GM12892 (cell line): ENCODE measurements around the gene UFD1.

Experiments used
- DNase-seq: peaks from one replicate; pipeline ENCODE4 v3.0.0; 2011; ENCODE audit not compliant: insufficient read length
- FAIRE-seq: peaks from 2 replicates; lab custom pipeline; 2011; peaks lifted over from hg19 to GRCh38; lab: Jason Lieb, UNC
- POLR2A ChIP-seq: IDR thresholded peaks from 2 replicates; pipeline ENCODE4 v1.6.1; 2011; ENCODE audit warnings: low read depth, low read length, control low read depth
- POLR2AphosphoS5 ChIP-seq: IDR thresholded peaks from 2 replicates; pipeline ENCODE4 v1.6.1; 2011; ENCODE audit warnings: low read depth, low read length, control low read depth
- TAF1 ChIP-seq: IDR thresholded peaks from 2 replicates; pipeline ENCODE4 v1.6.1; 2011; ENCODE audit warnings: low read depth, mild to moderate bottlenecking, control low read depth, low read length, borderline replicate concordance

UFD1 gene

GRCh38 chr22:19510919-19511341 lies 31.9 kb upstream of the UFD1 start:
- FAIRE-seq (no peak), DNase-seq (no peak)
- TF ChIP-seq POLR2A (no peak), TAF1 (no peak), POLR2AphosphoS5 (no peak)

DNA sequence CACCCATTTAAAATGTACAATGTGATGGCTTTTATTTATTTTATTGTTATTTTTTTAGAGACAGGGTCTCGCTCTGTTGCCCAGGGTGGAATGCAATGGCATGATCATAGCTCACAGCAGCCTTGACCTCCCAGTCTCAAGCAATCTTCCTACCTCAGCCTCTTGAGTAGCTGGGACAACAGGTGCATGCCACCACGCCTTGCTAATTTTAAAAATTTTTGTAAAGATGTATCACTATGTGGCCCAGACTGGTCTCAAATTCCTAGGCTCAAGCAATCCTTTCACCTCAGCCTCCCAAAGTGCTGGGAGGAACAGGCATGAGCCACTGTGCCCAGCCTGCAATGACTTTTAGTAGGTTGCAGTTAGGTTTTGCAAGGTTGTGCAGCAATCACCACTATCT lies 30.9 kb upstream of the UFD1 start:
- FAIRE-seq = no peak
- TF ChIP-seq TAF1 (no peak), POLR2A (no peak), POLR2AphosphoS5 (no peak)
- no peak for DNase-seq

GRCh38 chr22:19509191-19509590 lies 30.2 kb upstream of the UFD1 start:
- FAIRE-seq (no peak), DNase-seq (no peak)
- no peak for TF ChIP-seq POLR2A
- no peak for TF ChIP-seq POLR2AphosphoS5

DNA sequence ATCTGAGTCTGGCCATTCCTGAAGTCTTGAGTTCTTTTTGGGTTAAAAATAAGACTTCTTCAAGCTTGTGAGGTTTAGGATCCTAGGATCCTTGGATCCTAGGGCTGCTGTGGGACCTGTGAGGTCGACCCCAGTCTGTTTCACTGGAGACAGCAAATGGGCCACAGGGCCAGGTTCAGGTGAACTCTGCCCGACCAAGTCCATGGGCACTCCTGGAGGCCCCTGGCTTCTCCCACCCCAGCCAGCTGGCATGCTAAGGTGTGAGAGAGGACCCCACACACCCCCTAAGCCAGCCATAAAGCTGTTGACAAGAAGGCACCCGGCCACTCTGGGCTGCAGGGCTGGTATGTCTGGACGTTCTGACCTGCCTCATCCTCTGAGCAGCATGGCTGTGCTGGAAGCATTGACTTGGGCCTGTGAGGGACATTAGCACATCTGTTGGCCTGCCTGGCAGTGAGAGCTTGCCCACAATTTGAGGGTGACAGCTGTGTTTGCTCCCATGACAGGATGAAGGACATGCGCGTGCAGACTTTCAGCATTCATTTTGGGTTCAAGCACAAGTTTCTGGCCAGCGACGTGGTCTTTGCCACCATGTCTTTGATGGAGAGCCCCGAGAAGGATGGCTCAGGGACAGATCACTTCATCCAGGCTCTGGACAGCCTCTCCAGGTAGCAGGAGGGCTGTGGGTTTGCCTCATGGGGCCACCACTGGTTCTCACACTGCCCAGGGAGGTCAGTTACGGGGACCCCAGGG lies 29.2 kb upstream of the UFD1 start:
- TF ChIP-seq POLR2A (no peak), TAF1 (no peak), POLR2AphosphoS5 (no peak)
- FAIRE-seq (no peak), DNase-seq (no peak)

GRCh38 chr22:19507534-19507861 lies 28.5 kb upstream of the UFD1 start:
- FAIRE-seq (no peak), DNase-seq (no peak)
- TF ChIP-seq TAF1 (no peak), POLR2AphosphoS5 (no peak)

- DNase-seq (no peak), FAIRE-seq (no peak)
- TF ChIP-seq TAF1 = no peak
- TF ChIP-seq POLR2A = no peak
- TF ChIP-seq POLR2AphosphoS5 = no peak
These were observed 27.2 kb upstream of the UFD1 start for GRCh38 chr22:19506212-19506611.

DNA sequence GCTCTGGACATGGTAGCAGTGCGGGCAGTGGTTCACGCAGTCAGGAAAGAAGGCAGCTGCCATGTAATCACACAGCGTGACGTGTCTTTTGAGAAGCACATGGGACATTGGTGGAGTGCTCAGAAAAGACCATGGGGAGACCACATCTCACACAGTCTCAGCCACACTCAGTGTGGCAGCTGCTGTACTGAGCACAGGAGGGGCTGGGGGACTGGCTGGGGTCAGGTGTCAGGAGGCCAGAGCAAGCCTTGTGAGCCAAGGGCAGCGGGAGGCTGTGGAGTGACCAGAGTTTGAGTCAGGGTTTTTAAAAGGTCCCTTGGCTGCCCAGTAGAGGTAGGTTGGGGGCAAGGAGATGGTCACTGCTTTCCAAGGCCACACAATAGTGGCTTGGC lies 26.7 kb upstream of the UFD1 start:
- DNase-seq = no peak
- TF ChIP-seq TAF1 = no peak
- no peak for TF ChIP-seq POLR2A
- FAIRE-seq = no peak

- TF ChIP-seq POLR2AphosphoS5 = no peak
These were observed 26.1 kb upstream of the UFD1 start for GRCh38 chr22:19504900-19505734.

DNA sequence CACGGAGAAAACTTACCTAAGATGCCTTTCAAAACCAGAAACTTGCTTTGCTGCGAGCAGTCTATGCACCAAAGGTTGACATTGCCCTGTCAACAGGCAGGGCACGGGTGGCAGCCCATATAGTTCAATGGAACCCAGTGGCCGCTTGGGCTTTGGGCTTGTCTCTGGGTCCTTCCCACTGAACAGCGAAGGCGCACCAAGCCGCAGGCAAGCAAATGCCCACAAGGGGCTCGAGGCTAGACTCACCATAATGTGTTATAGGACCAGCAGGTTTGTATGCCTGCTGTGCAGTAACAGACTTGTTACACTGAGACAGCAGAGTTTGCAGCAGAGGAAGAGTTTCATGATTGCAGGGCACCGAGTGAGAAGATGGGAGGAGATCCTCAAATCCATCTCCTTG lies 24.9 kb upstream of the UFD1 start:
- FAIRE-seq = no peak
- no peak for DNase-seq
- TF ChIP-seq POLR2AphosphoS5 (no peak), POLR2A (no peak), TAF1 (no peak)

More at GRCh38 chr22:19504900-19505734, 26.1 kb upstream of the UFD1 start:
- FAIRE-seq (no peak), DNase-seq (no peak)

DNA sequence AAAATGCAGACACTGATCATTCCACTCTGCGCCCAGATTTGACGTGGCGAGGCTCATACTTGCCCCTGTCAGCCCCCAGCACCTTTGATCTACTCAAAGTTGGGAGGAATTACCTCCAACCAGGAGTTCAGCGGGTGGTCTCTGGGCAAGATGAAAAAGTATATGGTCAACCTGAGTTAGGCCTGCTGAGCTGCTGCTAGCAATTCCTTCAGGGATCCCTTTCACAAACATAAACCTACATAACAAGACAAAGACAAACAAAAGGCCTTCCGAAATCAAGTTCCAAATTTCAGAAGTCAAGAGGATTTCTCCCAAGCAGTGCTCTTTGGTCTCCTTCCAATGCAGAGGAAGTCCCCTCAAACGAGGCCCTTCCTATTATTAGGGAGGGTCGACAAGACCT lies 24.4 kb upstream of the UFD1 start:
- DNase-seq (no peak), FAIRE-seq (no peak)
- TF ChIP-seq POLR2AphosphoS5 (no peak), TAF1 (no peak), POLR2A (no peak)

DNA sequence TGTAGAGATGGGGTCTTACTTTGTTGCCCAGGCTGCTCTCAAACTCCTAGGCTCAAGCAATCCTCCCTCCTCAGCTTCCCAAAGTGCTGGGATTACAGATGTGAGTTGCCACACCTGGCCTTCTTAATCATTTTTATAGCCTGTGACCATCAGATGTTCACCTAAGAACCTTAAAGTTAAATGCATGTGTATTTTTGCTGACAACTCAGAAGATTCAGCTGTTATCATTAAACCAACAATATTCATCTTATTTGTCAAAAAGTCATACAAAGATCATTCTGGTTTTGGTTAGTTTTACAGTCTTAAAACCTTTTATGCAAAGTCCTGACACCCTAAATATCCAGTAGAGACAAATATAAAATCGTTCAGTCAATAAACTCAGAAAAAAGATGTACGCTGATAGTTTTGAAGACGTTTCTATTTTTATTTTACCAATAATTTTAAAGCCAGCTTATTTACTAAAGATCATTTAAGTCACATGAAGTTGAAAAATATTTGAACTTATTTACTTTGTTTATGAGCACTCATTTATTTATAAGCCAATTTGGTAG lies 23.0 kb upstream of the UFD1 start:
- DNase-seq = no peak
- FAIRE-seq = no peak
- TF ChIP-seq TAF1 = no peak
- no peak for TF ChIP-seq POLR2AphosphoS5
- no peak for TF ChIP-seq POLR2A

DNA sequence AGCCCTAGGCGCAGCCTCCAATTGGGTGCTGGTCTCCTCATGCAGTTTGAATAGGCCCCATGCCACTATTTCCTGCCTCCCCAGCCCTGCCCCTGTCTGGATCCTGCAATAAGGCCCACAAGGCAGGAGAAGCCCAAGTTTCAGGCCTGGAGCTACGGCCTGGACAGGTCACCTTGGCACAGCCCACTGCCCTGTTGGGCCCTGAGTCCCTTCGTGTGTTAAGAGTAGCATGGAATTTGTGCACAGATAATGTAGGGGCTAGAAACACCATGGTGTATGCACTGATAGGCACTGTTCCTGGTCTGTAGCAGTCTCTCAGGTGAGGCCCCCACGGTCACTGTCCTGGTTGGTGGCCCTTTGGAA lies 20.9 kb upstream of the UFD1 start:
- no peak for TF ChIP-seq TAF1
- TF ChIP-seq POLR2A = no peak
- no peak for TF ChIP-seq POLR2AphosphoS5
- FAIRE-seq (no peak), DNase-seq (no peak)
